Measurements from ENCODE around the gene EPB41L1.

DNA sequence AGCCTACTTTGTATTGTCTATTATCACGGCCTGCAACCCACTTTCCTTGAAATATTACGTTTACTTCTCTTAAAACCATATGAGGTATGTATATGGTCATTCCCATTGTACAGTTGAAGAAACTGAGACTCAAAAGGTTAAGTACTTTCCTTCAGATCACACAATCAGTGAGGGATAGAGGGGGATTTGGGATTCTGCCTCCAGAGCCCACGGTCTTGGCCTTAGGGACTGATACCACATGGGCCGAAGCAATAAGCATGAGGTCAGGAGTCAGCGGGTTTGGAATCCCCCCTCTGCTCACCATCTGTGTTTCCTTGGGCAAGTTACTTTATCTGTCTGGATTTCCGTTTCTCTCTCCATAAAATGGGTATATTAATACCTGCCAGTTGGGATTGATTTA lies 19.4 kb upstream of the EPB41L1 start:
- no peak for TF ChIP-seq POLR2AphosphoS5 (IDR thresholded peaks at IDR 0.05)
- TF ChIP-seq, protein P1, sequence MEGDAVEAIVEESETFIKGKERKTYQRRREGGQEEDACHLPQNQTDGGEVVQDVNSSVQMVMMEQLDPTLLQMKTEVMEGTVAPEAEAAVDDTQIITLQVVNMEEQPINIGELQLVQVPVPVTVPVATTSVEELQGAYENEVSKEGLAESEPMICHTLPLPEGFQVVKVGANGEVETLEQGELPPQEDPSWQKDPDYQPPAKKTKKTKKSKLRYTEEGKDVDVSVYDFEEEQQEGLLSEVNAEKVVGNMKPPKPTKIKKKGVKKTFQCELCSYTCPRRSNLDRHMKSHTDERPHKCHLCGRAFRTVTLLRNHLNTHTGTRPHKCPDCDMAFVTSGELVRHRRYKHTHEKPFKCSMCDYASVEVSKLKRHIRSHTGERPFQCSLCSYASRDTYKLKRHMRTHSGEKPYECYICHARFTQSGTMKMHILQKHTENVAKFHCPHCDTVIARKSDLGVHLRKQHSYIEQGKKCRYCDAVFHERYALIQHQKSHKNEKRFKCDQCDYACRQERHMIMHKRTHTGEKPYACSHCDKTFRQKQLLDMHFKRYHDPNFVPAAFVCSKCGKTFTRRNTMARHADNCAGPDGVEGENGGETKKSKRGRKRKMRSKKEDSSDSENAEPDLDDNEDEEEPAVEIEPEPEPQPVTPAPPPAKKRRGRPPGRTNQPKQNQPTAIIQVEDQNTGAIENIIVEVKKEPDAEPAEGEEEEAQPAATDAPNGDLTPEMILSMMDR (IDR thresholded peaks at IDR 0.05): no peak
- TF ChIP-seq POLR2A (IDR thresholded peaks at IDR 0.05): no peak
